Rectal smooth muscle tissue (tissue), 1 donor: ENCODE measurements around the gene ZNF37A.
A peak's percentile ranks its signal among the peaks of the same experiment; 100 is the strongest.
"Not testable (repeated sequence)": the region's sequence is repeated elsewhere in the genome, so short reads cannot be mapped to it uniquely, and the experiment has no call there.

ENCODE experiments used
- H3K27ac ChIP-seq: one replicate; pipeline ENCODE4 v1.7.0; 2013; ENCODE audit warnings: low read depth, low read length, inconsistent platforms
- H3K27me3 ChIP-seq: one replicate; pipeline ENCODE4 v1.7.0; 2013; ENCODE audit warnings: low read length; ENCODE audit not compliant: control insufficient read depth, insufficient read depth
- H3K36me3 ChIP-seq: one replicate; pipeline ENCODE4 v1.7.0; 2013; ENCODE audit warnings: low read length; ENCODE audit not compliant: control insufficient read depth, insufficient read depth
- H3K4me1 ChIP-seq: one replicate; pipeline ENCODE4 v1.7.0; 2013; ENCODE audit warnings: low read length; ENCODE audit not compliant: control insufficient read depth, insufficient read depth
- H3K4me3 ChIP-seq: one replicate; pipeline ENCODE4 v1.7.0; 2013; ENCODE audit warnings: low read length
- H3K9ac ChIP-seq: one replicate; pipeline ENCODE4 v1.7.0; 2013; ENCODE audit warnings: low read length

The ZNF37A gene

DNA sequence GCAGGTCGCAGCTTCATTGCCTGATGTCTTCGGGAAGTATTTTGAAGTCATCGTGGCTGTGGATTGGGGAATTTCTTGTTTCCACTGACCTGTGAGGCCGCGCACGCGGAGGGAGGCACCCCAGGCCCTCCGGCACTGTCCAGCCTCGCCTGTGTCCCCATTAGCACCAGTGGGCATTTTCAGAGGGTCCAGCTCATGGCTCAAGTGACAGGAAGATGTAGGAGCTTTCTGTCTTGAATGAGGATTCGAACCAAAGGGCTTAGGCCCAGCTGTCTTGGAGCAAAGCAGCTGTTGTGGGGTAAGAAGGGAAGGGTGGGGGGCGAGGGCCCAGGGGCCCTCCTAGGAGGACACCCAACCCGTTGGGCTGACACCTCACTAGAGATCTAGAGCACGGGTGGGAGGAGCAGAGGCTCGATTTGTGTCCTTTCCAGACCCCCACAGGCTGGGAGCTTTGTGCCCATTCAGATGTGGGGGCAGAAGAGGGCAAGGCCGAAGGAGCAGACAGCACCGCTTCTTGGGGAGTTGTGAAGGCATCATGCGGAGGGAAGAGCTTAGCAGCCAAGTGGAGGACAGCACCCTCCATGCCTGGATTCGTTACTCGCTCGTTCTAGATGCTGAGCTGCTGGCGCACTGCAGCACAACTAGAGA is 914 bp downstream of the ZNF37A start:
- Histone ChIP-seq H3K4me1 (peaks cover 4% of the 10 kb centered on the region), H3K4me3 (peak overlapping the region; percentile 81), H3K9ac (peak overlapping the region; percentile 46), H3K36me3 (peaks cover 10% of the 10 kb centered on the region), H3K27me3 (no peaks in the 10 kb centered on the region), H3K27ac (peak overlapping the region; percentile 85)

DNA sequence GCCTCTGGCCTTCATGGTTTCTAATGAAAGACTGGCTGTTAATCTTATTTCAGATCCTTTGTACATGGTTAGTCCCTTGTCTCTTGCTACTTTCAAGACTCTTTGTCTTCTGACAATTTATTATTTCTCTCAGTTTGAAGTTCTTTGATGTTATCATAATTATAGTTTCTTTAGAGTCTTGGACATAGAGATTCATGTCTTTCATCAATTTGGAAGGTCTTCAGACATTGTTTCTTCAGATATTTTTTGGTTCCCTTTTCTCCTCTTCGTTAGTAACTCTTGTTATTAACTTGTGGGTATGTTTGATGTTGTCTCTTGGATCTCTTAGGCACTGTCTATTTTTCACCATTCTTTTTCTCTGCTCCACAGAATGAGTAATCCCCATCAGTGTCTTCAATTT is 8.7 kb downstream of the ZNF37A start:
- no peaks in the 10 kb centered on the region for H3K4me1 ChIP-seq
- H3K4me3 ChIP-seq = no peak overlapping the region
- H3K36me3 ChIP-seq = peaks cover 7% of the 10 kb centered on the region
- H3K9ac ChIP-seq = no peak overlapping the region
- no peak overlapping the region for H3K27ac ChIP-seq
- no peaks in the 10 kb centered on the region for H3K27me3 ChIP-seq

DNA sequence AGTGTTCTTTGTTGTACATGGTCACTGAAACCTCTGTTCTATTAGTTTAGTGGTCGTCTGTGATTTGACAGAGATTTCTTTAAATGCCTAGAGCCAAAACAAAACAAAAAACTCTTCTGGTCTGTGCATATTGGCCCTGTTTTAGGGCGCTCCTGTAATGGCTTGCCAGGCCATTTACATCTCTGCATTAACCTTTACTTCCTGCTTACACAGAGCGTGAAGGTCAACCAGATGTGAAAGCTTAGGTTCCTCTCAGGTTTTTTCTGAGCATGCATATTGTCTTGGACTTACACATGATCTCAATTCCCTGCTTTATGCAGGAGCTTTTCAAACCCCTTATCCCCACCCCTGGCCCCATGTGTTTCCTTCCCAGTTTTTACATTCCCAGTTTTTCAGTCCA is 9.6 kb downstream of the ZNF37A start:
- H3K36me3 ChIP-seq = peaks cover 7% of the 10 kb centered on the region
- H3K27ac ChIP-seq = no peak overlapping the region
- no peaks in the 10 kb centered on the region for H3K4me1 ChIP-seq
- H3K9ac ChIP-seq = no peak overlapping the region
- H3K27me3 ChIP-seq = no peaks in the 10 kb centered on the region
- no peak overlapping the region for H3K4me3 ChIP-seq

DNA sequence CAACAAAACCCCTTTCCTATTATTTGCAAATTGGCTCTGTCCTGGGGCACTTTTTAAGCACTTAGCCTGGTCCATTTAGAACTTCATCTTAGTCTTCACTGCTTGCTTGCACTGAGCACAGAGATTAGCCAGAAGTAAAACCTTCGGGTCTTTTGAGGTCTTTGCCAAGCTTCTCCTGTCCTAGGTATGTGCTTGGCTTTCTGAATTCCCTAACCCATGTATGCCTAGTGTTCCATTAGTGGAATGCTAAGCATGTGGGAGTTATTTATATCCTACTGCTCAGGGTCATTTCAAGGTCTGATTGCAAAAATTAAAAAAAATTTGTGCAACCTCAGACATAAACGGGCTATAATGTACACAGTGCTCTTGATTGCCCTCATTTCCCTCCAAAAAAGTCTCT is 18.0 kb downstream of the ZNF37A start:
- Histone ChIP-seq H3K27me3 (no peaks in the 10 kb centered on the region), H3K4me3 (no peak overlapping the region), H3K9ac (no peak overlapping the region), H3K4me1 (no peaks in the 10 kb centered on the region), H3K27ac (no peak overlapping the region), H3K36me3 (peaks cover 19% of the 10 kb centered on the region)

DNA sequence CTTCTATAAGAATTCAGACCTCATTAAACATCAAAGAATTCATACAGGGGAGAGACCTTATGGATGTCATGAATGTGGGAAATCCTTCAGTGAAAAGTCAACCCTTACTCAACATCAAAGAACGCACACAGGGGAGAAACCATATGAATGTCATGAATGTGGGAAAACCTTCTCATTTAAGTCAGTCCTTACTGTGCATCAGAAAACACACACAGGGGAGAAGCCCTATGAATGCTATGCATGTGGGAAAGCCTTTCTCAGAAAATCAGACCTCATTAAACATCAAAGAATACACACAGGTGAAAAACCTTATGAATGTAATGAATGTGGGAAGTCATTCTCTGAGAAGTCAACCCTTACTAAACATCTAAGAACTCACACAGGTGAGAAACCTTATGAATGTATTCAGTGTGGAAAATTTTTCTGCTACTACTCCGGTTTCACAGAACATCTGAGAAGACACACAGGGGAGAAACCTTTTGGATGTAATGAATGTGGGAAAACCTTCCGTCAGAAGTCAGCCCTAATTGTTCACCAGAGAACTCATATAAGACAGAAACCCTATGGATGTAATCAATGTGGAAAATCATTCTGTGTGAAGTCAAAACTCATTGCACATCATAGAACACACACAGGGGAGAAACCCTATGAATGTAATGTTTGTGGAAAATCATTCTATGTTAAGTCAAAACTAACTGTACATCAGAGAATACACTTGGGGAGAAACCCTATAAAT is 24.1 kb downstream of the ZNF37A start:
- no peaks in the 10 kb centered on the region for H3K27me3 ChIP-seq
- no peaks in the 10 kb centered on the region for H3K4me1 ChIP-seq
- H3K27ac ChIP-seq = no peak overlapping the region
- peaks cover 24% of the 10 kb centered on the region for H3K36me3 ChIP-seq
- no peak overlapping the region for H3K9ac ChIP-seq
- H3K4me3 ChIP-seq = no peak overlapping the region

DNA sequence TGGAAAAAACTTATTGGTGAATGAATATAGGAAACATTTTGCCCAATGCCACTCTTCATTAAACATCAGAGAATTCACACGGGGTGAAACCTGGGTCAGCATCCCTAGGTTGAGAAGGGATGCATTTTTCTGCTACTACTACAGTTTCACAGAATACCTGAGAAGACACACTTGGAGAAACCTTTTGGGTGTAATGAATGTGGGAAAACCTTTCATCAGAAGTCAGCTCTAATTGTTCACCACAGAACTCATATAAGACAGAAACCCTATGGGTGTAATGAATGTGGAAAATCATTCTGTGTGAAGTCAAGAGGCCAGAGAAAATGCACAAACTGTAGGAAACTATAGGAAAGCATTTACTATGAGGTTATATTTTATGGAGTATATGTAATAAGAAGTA is 24.9 kb downstream of the ZNF37A start:
- no peaks in the 10 kb centered on the region for H3K27me3 ChIP-seq
- no peaks in the 10 kb centered on the region for H3K4me1 ChIP-seq
- no peak overlapping the region for H3K9ac ChIP-seq
- H3K4me3 ChIP-seq = no peak overlapping the region
- peaks cover 19% of the 10 kb centered on the region for H3K36me3 ChIP-seq
- H3K27ac ChIP-seq = no peak overlapping the region

DNA sequence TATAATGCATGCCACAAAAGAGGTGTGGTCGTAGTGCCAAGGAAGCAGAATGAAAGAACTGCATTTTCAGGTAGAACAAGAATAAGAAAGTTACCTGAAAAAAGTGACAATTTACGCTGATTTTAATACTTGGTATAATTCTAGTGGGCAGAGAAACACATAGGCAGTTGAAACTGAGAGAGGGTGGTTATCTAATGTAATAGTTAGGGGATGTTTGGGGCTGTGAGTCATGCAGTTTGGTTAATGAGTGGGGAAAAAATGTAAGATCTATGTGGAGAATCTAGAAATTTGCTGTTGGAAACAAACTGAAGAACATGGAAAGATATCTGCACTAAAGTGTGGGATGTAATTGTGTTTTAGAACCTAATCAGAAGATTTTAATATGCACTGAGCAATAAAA is 33.7 kb downstream of the ZNF37A start:
- H3K9ac ChIP-seq = no peak overlapping the region
- H3K4me1 ChIP-seq = no peaks in the 10 kb centered on the region
- no peak overlapping the region for H3K27ac ChIP-seq
- no peaks in the 10 kb centered on the region for H3K27me3 ChIP-seq
- no peaks in the 10 kb centered on the region for H3K36me3 ChIP-seq
- no peak overlapping the region for H3K4me3 ChIP-seq

DNA sequence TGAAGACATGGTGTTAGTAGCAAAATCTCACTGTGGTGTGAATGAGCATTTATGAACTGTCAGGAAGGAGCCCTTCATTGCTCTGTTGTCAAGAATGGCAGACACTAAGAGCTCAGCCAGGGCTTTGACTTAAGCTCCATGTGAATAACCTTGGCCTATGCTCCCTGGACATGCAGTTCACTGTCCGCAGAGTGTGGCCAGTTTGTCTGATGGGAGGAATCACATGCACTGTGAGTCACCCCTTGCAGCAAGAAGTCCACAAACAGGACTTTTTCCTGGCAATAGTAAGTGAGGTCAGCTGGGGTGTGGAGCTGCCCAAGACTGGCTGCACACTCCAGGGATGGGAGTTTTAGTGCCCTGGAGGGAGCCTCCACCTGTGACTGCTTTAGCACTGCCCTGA is 49.5 kb downstream of the ZNF37A start:
- Histone ChIP-seq H3K36me3 (no peaks in the 10 kb centered on the region), H3K27ac (no peak overlapping the region), H3K27me3 (no peaks in the 10 kb centered on the region), H3K4me3 (no peak overlapping the region), H3K4me1 (no peaks in the 10 kb centered on the region), H3K9ac (no peak overlapping the region)

DNA sequence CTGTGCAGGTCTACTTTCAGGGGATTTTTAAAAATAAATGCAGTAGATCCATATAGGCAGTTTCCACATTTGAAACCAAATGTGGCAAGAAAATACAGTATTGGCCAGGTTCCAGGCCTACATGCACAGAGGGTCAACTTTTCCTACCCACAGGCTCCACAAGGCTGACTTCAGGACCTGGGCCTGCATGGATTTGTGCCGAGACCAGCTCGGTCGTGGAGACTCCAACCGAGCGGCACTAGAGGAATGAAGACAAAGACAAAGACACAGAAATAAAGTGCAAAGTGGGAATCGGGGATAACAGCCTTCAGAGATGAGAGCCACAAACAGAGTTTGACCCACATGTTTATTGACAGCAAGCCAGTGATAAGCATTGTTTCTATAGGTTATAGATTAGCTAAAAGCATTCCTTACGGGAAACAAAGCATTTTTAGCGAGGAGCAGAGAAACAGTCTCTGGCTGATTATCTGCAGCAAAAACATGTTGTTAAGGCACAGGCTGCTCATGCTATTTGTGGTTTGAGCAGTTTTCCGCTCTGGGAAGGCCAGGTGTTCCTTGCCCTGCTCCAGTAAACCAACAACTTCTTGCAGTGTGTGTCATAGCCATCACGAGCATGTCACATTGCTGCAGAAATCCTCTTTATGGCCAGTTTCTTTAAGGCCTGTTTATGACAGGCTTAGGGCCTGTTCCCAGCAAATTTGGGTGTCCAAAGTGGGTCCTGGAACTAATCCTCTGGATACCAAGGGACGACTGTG is 52.6 kb downstream of the ZNF37A start:
- Histone ChIP-seq H3K36me3 (no peaks in the 10 kb centered on the region), H3K4me3 (no peak overlapping the region), H3K4me1 (no peaks in the 10 kb centered on the region), H3K9ac (no peak overlapping the region), H3K27ac (no peak overlapping the region), H3K27me3 (no peaks in the 10 kb centered on the region)

DNA sequence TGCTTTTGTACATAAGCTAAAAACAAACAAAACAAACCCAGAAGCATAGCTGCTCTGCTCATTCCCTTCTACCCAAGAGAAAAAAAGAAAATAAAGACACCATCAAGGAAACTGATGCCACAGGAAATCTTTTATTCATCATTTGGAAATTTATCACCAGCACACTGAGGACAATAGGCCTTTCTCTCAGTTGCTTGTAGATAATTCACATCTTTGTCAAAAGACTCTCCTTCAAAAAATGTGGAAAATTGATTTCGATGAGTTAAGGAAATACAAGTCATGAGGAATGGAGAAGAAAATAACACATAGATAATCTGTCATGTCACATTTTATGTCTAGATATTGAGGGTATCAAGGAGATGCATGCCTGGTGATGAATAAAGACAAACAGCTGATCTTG is 53.5 kb downstream of the ZNF37A start:
- Histone ChIP-seq H3K4me1 (no peaks in the 10 kb centered on the region), H3K27ac (no peak overlapping the region), H3K9ac (no peak overlapping the region), H3K4me3 (no peak overlapping the region), H3K36me3 (no peaks in the 10 kb centered on the region), H3K27me3 (no peaks in the 10 kb centered on the region)

DNA sequence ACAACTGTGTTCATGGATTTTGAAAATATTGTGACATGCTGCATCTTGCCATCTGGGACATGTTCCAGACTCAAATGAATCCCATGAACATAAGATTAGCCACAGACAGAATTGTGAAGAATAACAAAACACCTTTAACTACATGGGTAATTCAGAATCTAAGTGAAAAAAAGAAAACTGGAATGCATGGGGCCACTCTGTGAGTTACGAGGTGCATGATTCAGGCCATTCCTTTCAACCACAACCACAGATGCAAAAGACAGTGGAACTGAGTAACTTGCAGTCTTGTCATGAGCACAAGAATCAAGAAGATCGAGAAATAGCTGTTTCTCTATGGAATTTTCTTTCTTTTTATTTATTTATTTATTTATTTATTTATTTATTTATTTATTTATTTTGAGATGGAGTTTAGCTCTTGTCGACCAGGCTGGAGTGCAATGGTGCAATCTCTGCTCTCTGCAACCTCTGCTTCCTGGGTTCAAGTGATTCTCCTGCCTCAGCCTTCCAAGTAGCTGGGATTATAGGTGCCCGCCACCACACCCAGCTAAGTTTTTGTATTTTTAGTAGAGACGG is 56.8 kb downstream of the ZNF37A start:
- H3K4me3 ChIP-seq, H3K36me3 ChIP-seq, H3K27me3 ChIP-seq, H3K27ac ChIP-seq, H3K9ac ChIP-seq, H3K4me1 ChIP-seq: not testable (repeated sequence)

DNA sequence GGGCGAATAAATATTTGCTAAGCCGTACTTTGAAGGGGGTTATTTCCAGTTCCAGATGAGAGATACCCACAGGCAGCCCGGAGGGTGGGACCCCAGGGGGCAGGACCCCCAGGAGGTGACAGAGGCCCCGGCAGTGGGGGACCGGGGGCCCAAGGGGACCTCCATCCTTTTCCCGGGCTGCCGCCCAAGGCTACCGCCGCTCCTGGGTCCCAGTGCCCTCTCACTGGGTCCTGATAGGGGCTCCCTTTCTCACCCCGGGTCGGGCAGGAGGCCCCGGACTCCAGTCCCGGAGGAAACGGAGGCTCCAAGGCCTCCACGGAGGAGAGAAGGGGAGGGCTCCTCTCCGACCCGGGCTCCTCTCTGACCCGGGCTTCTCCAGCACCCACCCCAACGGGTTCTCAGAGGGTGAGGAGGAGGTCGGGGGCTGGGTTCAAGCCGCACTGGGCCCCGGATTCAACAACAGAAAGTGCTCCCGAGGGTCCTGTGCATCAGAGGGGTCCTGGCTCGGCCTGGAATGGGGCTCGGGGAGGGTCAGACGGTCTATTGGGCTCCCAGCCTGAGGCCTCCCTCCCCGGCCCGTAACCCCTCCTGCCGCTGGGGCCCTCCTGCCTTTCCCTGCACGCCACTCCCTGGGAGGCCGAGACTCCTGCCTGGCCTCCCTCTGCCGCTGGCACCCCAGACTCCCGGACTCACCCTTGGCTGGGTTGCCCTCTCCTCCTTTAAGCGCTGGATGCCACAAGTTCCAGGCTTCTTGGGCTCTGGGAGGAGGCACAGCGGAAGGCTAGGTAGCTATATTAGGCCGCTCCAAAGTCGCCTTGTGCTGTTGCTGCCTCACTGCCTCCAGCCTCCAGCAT is 62.5 kb downstream of the ZNF37A start:
- no peaks in the 10 kb centered on the region for H3K27me3 ChIP-seq
- H3K27ac ChIP-seq = no peak overlapping the region
- no peak overlapping the region for H3K4me3 ChIP-seq
- H3K36me3 ChIP-seq = no peaks in the 10 kb centered on the region
- H3K4me1 ChIP-seq = no peaks in the 10 kb centered on the region
- no peak overlapping the region for H3K9ac ChIP-seq
